ENCODE results near the gene S100Z.
A peak's percentile ranks its signal among the peaks of the same experiment; 100 is the strongest.
"Not testable (repeated sequence)": the region's sequence is repeated elsewhere in the genome, so short reads cannot be mapped to it uniquely, and the experiment has no call there.

Gene S100Z

DNA sequence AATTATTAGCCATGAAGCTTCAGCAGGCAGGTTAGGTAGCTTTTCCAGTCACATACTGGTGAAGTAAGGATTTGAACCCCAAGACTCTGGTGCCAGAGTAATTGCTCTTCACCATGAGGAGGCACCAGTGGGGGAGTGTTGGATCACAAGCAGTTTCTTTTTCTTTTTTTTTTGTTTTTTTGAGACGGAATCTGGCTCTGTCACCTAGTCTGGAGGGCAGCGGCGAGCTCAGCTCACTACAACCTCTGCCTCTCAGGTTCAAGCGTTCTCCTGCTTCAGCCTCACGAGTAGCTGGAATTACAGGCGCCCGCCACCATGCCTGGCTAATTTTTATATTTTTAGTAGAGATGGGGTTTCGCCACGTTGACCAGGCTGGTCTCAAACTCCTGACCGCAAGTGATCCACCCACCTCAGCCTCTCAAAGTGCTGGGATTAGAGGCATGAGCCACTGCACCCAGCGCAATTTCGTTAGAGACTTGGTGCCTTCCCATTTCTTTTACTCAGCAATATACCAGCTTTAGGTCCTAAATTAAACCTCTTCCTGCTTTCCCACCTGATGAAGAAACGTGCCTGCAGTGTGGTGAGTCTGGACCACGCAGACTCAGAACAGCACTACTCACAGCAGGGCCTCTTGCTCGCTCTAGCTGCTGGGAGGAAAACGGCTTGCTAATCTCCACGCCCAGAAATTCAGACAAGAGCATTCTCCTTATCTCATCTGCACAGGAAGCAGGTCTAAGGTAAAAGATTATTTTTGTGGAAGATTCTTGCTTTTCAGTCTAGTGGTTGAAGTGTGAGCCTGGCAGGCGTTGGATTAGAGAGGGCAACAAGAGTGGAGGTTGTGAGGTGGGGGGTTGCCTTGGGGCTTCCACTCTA, at the start of gene S100Z:
S100Z (plus strand) TSS at position 596 of the 873 bp plus-strand sequence. CDS start 25,346 bp downstream, outside the sequence.
- DNase-seq (ENCODE audit: low spot score): no peak

DNA sequence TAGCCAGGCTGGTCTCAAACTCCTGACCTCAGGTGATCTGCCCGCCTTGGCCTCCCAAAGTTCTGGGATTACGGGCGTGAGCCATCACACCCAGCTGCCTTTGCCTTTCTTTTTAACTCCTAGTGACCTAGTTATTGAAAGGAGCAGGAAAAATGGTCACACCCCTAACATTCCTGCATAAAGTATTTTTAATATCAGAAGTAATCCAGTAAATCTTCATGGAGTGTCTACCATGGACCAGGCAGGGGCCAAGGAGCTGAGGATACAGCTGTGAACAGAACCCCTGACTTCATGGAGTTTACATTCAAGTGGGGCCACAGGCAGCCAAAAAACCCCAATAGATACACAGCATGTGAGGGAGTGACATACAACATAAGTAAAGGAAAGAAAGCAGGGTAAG, 49.2 kb upstream of the S100Z start:
- DNase-seq (ENCODE audit: low spot score): no peak

DNA sequence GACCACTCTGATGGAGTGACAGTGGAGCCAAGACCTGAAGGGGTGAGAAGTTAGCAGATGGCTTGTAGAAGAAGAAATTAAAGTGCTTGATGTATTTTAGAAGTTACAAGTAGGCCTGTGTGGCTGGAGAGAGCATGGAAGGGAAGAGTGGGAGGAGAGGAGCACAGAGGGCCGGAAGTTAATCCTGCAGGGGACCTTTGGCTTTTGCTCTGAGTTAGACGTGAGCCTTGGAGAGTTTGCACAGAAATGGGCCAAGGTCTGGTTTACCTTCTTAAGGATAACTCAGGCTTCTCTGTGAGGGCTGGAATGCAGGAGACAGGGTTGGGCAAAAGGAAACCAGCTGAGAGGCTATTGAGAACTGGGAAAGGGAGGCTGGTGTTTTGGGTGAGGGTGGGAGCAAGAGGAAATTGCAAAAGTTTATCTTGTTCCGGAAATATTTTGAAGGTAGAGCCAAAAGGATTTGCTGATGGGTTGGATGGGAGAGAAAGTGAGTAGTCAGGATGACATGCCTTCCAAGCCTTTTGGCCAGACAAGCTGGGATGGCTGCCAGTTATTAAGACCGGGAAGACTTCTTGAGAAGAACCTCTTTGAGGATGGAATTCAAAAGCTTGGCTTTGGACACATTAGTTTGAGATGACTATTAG, 48.5 kb upstream of the S100Z start:
- peak; percentile 76 for DNase-seq (ENCODE audit: low spot score)

DNA sequence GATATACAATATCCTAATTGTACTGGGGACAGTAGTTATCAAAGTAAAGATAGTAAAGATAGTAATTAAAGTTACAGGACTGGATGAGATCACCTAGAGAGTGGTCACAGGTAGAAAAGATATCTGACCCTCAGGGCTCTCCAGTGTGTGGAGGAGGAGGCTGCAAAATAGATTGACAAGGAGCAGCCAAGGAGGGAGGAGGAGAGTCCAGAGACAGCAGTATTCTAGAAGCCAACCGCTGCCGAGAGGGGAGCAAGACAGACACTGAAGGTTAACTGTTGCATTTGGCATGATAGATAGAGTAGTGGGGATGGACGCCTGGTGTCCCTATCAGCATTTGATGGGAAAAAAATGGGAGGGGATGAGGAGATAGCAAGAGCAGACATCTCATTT, 48.0 kb upstream of the S100Z start:
- no peak for DNase-seq (ENCODE audit: low spot score)

DNA sequence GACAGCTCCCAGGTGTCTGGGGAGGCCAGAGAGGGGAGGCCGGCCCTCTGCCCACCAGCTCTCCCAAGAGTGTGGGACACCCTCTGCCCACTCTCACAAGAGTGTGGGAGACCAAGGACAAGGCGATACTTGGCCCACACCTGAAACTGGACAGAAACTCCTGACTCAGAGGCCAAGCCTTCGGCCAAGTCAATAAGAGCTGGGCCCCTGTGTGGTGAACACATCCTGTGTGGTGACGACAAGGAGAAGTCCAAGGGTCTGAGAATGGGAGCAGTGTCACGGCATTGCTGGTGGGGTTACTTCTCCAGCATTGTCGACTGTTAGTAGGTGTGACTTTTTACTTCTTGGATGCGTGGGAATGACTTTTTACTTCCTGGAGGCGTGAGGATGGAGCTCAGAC, 45.5 kb upstream of the S100Z start:
- no peak for DNase-seq (ENCODE audit: low spot score)

DNA sequence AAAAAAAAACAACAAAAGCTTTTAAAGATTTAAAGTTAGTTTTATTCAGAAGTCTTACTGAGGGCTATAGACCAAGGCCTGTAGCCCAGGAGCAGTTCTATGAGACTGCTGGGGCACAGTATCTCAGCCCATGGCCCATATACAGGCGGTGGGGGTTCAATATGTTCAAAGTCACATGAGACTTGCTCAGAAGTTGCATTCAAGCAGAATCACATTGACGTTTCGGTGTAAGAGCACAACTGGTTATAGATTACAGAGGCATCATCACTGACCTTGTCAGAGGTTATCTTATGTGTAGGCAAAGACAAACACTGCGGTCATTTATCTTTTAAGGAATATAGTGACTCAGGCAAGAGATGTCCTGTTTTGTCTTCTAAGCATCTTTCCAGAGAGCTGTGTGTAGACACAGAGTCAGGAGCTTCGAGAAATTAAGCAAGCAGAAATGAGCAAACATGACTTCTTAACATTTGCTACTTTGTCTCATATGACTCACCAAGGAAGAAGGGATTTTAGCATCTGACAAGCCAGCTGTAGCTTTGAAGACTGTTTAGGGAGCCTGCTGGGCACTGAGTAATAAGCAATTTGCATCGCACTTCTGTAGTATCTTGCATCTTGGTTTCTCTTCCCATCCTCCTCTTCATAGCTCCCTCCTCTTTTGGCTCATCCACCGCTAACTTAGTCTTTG, 43.9 kb upstream of the S100Z start:
- peak; percentile 78 for DNase-seq (ENCODE audit: low spot score)

DNA sequence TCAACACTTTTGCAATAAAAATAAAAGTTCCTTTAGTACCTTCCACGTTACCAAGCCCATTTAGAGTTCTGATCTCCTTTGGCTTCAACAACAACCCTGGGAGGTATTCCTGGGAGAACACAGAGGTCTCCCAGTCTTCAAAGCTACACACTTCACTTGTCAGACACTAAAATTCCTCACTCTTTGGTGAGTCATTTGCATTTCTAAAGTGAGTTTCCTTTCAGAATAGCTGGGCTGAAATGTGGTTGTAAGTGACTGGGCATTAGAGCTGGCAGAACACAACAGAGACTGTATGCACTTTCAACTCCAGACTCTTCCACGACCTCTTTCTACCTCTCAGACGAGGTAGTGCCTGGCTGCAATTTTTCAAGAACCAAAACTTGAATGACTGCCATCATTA, 42.5 kb upstream of the S100Z start:
- DNase-seq (ENCODE audit: low spot score): peak; percentile 66

DNA sequence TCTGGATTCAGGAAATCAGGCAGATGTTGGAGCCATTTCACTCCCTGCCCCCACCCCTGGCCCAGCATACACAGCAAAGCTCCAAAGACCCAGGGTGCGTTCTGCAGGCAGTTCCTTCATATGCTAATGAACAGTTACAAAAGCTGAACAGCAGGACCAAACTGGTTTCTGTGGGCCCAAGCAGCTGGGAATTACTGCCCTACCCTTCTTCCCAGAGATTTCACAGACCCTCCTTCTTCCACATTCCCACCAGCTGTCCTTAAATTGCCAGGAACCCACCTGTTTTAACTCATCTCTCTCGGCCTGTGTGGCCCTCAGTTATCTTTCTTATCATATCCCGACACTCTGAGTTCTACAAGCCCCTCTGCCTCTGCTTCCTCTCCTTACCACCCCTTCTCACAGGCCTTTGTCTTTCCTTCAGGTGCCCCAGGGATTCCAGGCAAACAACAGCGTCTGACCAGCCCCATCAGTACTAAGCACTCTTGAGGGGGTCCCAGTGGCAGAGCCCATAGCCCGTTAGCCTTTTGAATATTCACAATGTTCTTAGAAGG, 41.6 kb upstream of the S100Z start:
- no peak for DNase-seq (ENCODE audit: low spot score)

DNA sequence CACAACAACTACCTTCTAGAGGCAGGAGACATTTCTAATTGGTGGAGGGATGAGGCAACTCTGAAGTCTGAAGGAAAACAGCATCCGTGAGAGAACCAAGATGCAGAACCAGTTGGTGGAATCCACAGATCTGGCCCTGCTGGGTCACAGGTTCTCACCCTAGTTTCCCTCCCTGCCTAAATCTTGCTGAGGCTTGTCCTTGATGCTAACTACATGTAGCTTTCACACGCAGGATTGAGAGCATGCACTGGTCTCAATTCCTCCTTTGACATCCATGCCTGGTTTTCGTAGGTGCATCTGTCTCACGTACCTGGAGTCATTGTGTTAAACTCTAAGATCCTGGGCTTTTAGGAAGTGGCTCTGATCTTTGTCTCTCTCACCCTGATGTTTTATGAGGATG, 40.7 kb upstream of the S100Z start:
- DNase-seq (ENCODE audit: low spot score): no peak

DNA sequence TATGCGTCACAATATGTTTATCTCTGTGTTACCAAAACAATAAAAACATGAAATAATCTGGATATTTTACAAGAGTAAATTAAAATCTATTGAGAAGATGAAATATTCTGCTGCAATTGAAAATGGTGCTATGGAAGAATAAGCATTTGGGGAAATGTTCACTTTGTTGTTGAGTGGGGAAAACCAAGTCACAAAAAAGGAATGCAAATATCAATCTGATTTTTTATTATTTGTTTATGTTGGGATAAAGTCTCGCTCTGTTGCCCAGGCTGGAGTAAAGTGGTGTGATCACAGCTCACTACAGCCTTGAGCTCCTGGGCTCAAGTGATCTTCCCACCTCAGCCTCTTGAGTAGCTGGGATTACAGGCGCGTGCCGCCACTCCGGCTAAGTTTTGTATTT, 39.6 kb upstream of the S100Z start:
- no peak for DNase-seq (ENCODE audit: low spot score)

DNA sequence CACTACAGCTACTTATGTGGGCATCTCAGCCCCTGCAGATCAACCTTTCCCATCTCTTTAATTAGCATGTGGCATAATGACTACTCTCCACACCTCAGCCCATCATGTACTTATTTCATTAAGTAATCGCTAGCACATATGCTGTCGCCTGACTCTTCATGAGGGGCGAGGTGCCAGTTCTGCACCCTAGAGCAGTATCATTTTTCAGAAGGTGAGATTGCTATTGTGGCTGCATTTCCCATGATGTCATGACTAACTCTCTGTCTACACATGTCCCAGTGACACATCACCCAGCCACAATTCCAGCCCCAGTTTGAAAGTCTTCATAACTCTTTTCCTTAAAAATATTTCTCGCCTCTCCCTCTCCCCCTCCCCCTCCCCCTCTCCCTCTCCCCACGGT, 38.6 kb upstream of the S100Z start:
- DNase-seq (ENCODE audit: low spot score): no peak

DNA sequence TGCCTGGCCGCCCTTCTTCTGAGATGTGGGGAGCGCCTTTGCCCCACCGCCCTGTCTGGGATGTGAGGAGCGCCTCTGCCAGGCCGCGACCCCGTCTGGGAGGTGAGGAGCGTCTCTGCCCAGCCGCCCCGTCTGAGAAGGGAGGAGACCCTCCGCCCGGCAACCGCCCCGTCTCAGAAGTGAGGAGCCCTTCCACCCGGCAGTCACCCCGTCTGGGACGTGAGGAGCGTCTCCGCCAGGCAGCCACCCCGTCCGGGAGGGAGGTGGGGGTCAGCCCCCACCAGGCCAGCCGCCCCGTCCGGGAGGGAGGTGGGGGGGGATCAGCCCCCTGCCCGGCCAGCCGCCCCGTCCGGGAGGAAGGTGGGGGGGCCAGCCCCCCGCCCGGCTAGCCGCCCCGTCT, 37.6 kb upstream of the S100Z start:
- DNase-seq (ENCODE audit: low spot score): not testable (repeated sequence)

DNA sequence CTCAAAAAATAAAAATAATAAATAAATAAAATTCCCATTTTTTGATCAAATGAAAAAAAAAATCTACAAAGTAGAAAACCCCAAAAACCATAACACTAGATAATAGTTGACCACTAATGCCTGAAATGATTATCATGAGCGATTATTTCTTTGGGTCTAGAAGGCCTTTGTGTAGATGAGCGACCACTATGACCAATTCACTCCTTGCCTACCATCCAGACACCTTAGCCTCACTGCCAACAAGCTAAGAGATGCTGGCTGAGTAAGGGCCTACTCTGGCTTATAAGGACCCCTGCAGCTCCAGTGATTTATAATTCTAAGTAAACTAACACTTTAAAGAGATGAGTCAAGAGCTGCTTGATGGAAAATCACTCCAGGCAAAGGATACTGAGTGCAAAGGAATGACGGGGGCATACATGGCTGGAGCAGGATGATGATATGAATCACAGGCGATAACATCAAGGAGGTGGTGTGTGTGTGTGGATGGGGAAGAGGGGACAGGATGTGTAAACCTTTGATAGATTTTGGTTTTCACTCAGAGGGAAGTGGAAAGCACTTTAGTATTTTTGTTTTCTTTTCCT, 35.7 kb upstream of the S100Z start:
- peak; percentile 70 for DNase-seq (ENCODE audit: low spot score)

DNA sequence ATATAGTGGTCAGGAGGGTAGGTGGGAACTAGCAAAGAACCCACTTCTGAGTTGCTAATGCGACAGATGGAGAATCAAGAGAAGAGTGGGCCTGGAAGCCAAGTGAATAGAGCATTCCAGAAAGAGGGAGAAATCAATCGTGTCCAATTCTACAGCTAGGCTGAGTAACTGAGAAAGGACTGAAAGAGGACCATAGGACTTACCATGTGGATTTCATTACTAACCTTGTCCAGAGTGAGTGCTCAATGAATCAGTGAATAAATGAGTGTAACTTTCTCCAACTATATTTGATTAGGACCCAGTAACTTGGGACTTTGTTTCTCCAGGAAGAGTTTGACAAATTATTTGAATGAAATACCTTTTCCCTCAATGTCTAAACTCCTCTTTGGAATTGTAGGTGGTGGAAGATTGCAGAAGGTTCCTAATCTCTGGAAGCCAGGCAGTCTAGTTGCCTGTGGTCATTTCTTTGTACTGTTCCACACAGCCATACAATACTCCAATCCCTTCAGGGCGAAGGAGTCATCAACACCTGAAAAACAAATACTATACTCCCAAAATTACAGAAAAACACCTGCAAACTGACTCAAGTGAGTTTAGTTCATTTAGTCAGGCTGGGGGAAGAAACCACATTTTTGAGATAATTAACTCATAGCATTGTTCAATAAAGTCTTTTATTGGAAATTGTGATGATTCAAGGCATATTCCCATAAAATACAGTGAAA, 33.5 kb upstream of the S100Z start:
- DNase-seq (ENCODE audit: low spot score): peak; percentile 46

DNA sequence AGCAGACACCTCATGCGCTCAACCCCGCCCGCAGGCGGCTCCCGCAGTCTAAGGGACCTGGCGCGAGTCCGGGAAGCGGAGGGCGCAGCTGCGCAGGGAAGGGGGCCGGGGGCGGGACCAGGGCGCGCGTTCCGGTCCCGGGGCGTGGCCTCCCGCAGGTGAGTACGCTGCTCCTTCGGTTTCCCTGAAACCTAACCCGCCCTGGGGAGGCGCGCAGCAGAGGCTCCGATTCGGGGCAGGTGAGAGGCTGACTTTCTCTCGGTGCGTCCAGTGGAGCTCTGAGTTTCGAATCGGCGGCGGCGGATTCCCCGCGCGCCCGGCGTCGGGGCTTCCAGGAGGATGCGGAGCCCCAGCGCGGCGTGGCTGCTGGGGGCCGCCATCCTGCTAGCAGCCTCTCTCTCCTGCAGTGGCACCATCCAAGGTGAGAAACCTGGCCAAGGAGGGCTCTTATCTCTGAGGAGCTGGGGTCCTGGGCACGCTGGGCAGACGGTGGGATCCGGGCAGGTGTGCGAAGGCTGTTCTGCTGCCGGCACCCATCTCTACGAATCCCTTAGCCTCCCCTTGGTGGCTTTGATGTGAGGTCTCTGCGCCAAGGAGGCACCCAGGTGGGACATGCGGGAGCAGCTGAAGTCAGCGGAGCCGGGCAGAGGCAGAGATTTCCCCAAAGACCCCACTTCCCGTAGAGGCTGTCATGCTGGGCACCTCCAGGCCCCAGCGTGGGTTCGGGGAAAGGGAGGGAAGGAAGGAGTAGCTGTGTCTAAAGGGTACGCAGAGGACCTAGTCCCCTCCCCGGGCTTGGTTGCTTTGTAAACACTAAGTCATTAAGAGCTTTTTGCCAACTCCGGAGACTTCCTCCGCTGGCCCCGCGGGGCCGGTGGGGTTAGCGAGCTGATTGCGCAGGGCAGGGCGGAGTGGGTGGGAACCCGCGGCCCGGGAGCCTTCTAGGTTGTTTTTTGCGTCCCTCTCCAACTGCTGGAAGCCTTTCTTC, 30.7 kb upstream of the S100Z start, which contains the start of gene F2RL1:
F2RL1 (plus strand) TSS at position 187 of the 988 bp plus-strand sequence; CDS start at position 340, 153 bp downstream.
- peak; percentile 77 for DNase-seq (ENCODE audit: low spot score)

DNA sequence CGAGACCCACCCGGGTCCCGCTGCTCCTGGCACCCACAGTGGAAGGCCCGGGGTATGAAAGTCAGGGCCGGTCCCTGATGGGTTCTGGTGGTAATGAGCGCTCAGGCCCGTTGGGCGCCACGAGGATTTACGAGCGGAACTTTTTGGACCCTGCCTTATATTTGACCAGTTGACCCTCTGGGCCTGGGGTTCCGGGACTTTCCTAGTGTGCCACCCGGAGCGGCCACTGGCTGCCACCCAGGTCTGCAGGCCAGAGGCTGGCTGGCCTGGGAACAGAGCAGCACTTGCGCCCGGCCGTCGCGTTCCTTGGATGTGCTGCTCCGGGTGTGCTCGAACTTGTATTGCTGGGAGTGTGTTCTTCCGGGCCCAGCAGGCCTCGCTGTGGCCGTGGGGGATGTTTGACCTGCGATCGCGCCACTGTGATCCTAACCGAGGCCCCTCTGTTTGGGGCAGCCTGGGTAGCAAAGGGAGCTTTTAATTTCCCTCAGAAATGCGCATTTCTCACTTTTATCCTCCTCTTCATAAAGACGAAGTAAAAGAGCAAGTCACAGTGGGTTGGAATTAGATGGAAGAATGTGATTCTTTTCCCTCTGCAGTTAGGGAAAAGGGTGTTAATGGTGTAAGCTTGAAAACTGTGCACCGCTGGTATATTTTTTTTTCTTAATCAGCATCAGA, 29.8 kb upstream of the S100Z start:
- DNase-seq (ENCODE audit: low spot score): no peak

DNA sequence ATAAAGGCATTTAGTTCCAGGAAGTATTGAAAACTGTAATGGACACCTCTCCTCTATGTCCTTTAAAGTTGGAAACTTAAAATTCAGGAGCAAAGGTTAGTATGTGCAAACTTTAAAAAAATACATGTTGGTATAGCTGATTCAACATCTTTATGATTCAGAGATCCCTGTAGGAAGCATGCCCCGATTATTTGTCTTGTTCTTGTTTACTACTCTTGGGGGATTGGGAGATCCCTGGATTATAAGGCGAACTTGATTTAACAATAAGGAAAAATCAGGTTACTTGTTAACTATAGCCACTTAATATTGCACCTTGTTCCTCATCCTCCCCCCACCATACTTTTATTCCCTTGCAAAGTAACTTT, 29.3 kb upstream of the S100Z start:
- DNase-seq (ENCODE audit: low spot score): no peak

DNA sequence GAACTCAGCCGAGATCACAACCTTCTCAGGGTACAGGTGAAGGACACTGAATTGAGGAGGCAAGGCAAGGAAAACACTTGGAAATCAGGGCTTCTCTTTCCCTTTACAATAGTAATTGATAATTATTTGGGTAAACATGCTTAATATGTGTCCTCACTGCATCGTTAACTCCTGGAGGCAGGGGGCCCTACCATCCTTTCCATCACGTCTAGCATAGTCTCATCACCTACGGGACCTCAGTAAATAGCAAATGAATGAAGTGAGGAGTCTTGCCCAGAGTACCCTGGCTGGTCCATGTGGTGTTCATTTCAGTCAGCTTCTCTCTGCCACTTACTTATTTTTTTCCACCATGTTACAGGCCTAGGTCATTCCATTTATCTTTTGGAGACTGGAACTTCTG, 28.7 kb upstream of the S100Z start:
- no peak for DNase-seq (ENCODE audit: low spot score)

DNA sequence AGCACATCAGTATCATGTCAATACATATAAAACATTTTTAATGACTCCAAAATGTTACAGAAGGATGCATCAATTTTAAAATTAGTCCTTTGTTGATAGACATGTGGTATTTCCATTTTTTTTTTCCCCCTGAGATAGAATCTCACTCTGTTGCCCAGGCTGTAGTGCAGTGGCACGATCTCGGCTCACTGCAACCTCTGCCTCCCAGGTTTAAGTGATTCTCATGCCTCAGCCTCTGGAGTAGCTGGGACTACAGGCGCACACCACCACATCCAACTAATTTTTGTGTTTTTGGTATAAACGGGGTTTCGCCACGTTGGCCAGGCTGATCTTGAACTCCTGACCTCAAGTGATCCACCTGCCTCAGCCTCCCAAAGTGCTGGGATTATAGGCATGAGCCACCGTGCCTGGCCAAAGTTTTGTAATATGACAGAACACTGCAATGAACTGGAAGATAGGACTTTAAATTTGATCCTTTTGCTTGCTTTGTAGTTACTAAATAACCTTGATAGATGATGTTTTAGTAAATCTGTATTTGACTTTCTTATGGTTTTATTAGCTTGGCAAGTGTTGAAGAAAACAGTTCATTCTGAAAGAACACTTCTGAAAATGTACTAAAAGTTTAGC, 27.6 kb upstream of the S100Z start:
- DNase-seq (ENCODE audit: low spot score): not testable (repeated sequence)
